H1 (cell line): ENCODE measurements around the gene NCR2. TPM values are rescaled to one million over a fixed set of nuclear protein-coding genes. Genes with fewer than 3 reads are reported as not detected.

Source experiments
- CTCF ChIA-PET: fragments of 300-600 bp; sonication (Branson Sonifier 250); formaldehyde crosslinking; loops from one replicate; lab custom pipeline; 2021; ENCODE audit not compliant: partially characterized antibody; lab: Charles Lee
- POLR2A ChIA-PET: fragments of 300-600 bp; sonication (Branson Sonifier 250); formaldehyde crosslinking; loops from one replicate; lab custom pipeline; 2021; ENCODE audit warnings: inconsistent platforms; ENCODE audit not compliant: partially characterized antibody; lab: Charles Lee
- DNase-seq, 2 experiments: peaks; one replicate each; pipeline versions ENCODE4 v3.0.0 to v3.0.0-alpha.2; 2010 to 2022; ENCODE audit warnings: low spot score in 2 of 2, low read depth in 1 of 2, mixed read lengths in 1 of 2
- FAIRE-seq: peaks from 2 replicates; lab custom pipeline; 2011; peaks lifted over from hg19 to GRCh38; lab: Jason Lieb, UNC
- H2AFZ ChIP-seq: 2 replicates; pipeline ENCODE4 v1.8.1; 2012; ENCODE audit warnings: low read length, inconsistent platforms
- H2AK5ac ChIP-seq: 2 replicates; pipeline ENCODE4 v1.6.1; 2013; ENCODE audit warnings: low read depth, low read length
- H2BK120ac ChIP-seq: replicated peaks from 2 replicates; pipeline ENCODE3; 2013; ENCODE audit warnings: low read depth, low read length, inconsistent platforms
- H2BK12ac ChIP-seq: 2 replicates; pipeline ENCODE4 v1.6.1; 2013; ENCODE audit warnings: low read depth, low read length
- H2BK15ac ChIP-seq: 2 replicates; pipeline ENCODE4 v1.6.1; 2013; ENCODE audit warnings: low read length
- H2BK20ac ChIP-seq: 2 replicates; pipeline ENCODE4 v1.6.1; 2013; ENCODE audit warnings: low read length
- H2BK5ac ChIP-seq: 2 replicates; pipeline ENCODE4 v1.6.1; 2013; ENCODE audit warnings: low read depth, low read length
- H3K14ac ChIP-seq: 2 replicates; pipeline ENCODE4 v1.6.1; 2013; ENCODE audit warnings: inconsistent platforms; ENCODE audit not compliant: insufficient read length
- H3K18ac ChIP-seq: 2 replicates; pipeline ENCODE4 v1.6.1; 2013; ENCODE audit warnings: low read length; ENCODE audit errors: extremely low read depth
- H3K23ac ChIP-seq: 2 replicates; pipeline ENCODE4 v1.6.1; 2013; ENCODE audit warnings: inconsistent platforms; ENCODE audit not compliant: insufficient read length
- H3K23me2 ChIP-seq: 2 replicates; pipeline ENCODE4 v1.6.1; 2013; ENCODE audit warnings: low read depth, low read length
- H3K27ac ChIP-seq: 2 replicates; pipeline ENCODE4 v1.6.1; 2011; ENCODE audit warnings: low read depth, low read length, inconsistent platforms
- H3K27me3 ChIP-seq, 4 experiments: replicated peaks in 1 of 4; 1 replicate in 1 of 4; 2 replicates in 3 of 4; pipeline versions ENCODE4 v1.6.1 to v1.8.1; 2011 to 2013; ENCODE audit warnings: low read length in 3 of 4, mild to moderate bottlenecking in 3 of 4, inconsistent platforms in 2 of 4, mixed read lengths in 2 of 4, moderate library complexity in 1 of 4; ENCODE audit not compliant: control insufficient read depth in 3 of 4, insufficient read depth in 3 of 4; ENCODE audit errors: extremely low read depth in 1 of 4
- H3K36me3 ChIP-seq, 4 experiments: 2 replicates each; pipeline versions ENCODE4 v1.6.1 to v1.8.1; 2011 to 2013; ENCODE audit warnings: mild to moderate bottlenecking in 4 of 4, low read length in 3 of 4, moderate library complexity in 2 of 4, control low read depth in 1 of 4, inconsistent platforms in 1 of 4; ENCODE audit not compliant: insufficient read depth in 4 of 4, control insufficient read depth in 2 of 4
- H3K4ac ChIP-seq: replicated peaks from 2 replicates; pipeline ENCODE3; 2013; ENCODE audit warnings: low read length, low read depth, mixed read lengths, inconsistent platforms; ENCODE audit not compliant: insufficient read length
- H3K4me1 ChIP-seq, 4 experiments: replicated peaks in 1 of 4; 1 replicate in 1 of 4; 2 replicates in 3 of 4; pipeline versions ENCODE4 v1.6.1 to v1.8.1; 2011 to 2013; ENCODE audit warnings: low read length in 3 of 4, inconsistent platforms in 2 of 4, mixed read lengths in 1 of 4; ENCODE audit not compliant: insufficient read depth in 4 of 4, control insufficient read depth in 3 of 4
- H3K4me2 ChIP-seq, 2 experiments: 2 replicates each; pipeline versions ENCODE4 v1.6.1 to v1.8.1; 2011 to 2013; ENCODE audit warnings: low read depth in 2 of 2, low read length in 2 of 2, control low read depth in 1 of 2, inconsistent platforms in 1 of 2, mild to moderate bottlenecking in 1 of 2; ENCODE audit not compliant: insufficient read depth in 1 of 2
- H3K4me3 ChIP-seq, 4 experiments: fragments of 200-600, 300-600 bp in 1 of 4; sonication (generic), shearing (Covaris generic), sonication (Bioruptor Twin) in 1 of 4; 2 replicates each; pipeline versions ENCODE4 v1.5.1 to v1.8.1; 2011 to 2016; ENCODE audit warnings: low read length in 4 of 4, low read depth in 3 of 4, control low read depth in 2 of 4, inconsistent platforms in 2 of 4, mild to moderate bottlenecking in 2 of 4, mixed read lengths in 1 of 4, moderate library complexity in 1 of 4; ENCODE audit not compliant: insufficient read depth in 2 of 4; ENCODE audit errors: extremely low read depth in 1 of 4
- H3K56ac ChIP-seq: replicated peaks from 2 replicates; pipeline ENCODE3; 2013; ENCODE audit warnings: low read depth, mild to moderate bottlenecking, mixed read lengths, low read length, inconsistent platforms; ENCODE audit not compliant: insufficient read length
- H3K79me1 ChIP-seq: 2 replicates; pipeline ENCODE4 v1.6.1; 2013; ENCODE audit warnings: low read depth, low read length, control low read depth
- H3K79me2 ChIP-seq, 2 experiments: 2 replicates each; pipeline versions ENCODE4 v1.6.1 to v1.8.1; 2012 to 2013; ENCODE audit warnings: low read length in 2 of 2, mild to moderate bottlenecking in 2 of 2, inconsistent platforms in 1 of 2; ENCODE audit not compliant: insufficient read depth in 2 of 2, control insufficient read depth in 1 of 2
- H3K9ac ChIP-seq, 4 experiments: replicated peaks in 1 of 4; 1 replicate in 1 of 4; 2 replicates in 3 of 4; pipeline versions ENCODE4 v1.6.1 to v1.8.1; 2011 to 2013; ENCODE audit warnings: low read depth in 3 of 4, low read length in 3 of 4, control low read depth in 2 of 4, mild to moderate bottlenecking in 2 of 4, moderate library complexity in 2 of 4, inconsistent platforms in 1 of 4; ENCODE audit errors: extremely low read depth in 1 of 4
- H3K9me3 ChIP-seq, 2 experiments: 2 replicates each; pipeline versions ENCODE4 v1.6.1 to v1.8.1; 2012 to 2013; ENCODE audit warnings: mild to moderate bottlenecking in 2 of 2, moderate library complexity in 2 of 2, control low read depth in 1 of 2, inconsistent platforms in 1 of 2, low read depth in 1 of 2, low read length in 1 of 2, mixed read lengths in 1 of 2; ENCODE audit not compliant: insufficient read depth in 2 of 2
- H4K20me1 ChIP-seq, 2 experiments: replicated peaks in 1 of 2; 2 replicates each; pipeline versions ENCODE3 to v1.8.1; 2011 to 2013; ENCODE audit warnings: inconsistent platforms in 2 of 2, low read length in 2 of 2, mild to moderate bottlenecking in 1 of 2; ENCODE audit not compliant: insufficient read depth in 2 of 2, control insufficient read depth in 1 of 2
- H4K5ac ChIP-seq: 2 replicates; pipeline ENCODE4 v1.6.1; 2013; ENCODE audit warnings: low read length, low read depth, mixed read lengths, inconsistent platforms; ENCODE audit not compliant: insufficient read length
- H4K8ac ChIP-seq: 2 replicates; pipeline ENCODE4 v1.8.0; 2013; ENCODE audit warnings: mild to moderate bottlenecking, moderate library complexity, low read length, inconsistent platforms; ENCODE audit not compliant: insufficient read depth; ENCODE audit errors: extremely low read depth
- H4K91ac ChIP-seq: replicated peaks from 2 replicates; pipeline ENCODE3; 2013; ENCODE audit warnings: low read length, mixed read lengths, inconsistent platforms; ENCODE audit not compliant: insufficient read length
- ATF3 ChIP-seq: IDR thresholded peaks from 2 replicates; pipeline ENCODE4 v1.6.1; 2011; ENCODE audit warnings: low read depth, mild to moderate bottlenecking, low read length; ENCODE audit not compliant: insufficient read depth
- BCL11A ChIP-seq, 2 experiments: IDR thresholded peaks; one replicate each; pipeline ENCODE4 v1.6.1; 2011; ENCODE audit warnings: low read depth in 2 of 2, low read length in 2 of 2, mild to moderate bottlenecking in 2 of 2
- CBX8 ChIP-seq: fragments of 300-800, 300-1000 bp; sonication (generic); IDR thresholded peaks from 2 replicates; pipeline ENCODE4 v1.7.1; 2016; ENCODE audit warnings: low read depth, low read length, borderline replicate concordance
- CHD2 ChIP-seq: IDR thresholded peaks from 2 replicates; pipeline ENCODE4 v1.6.1; 2012; ENCODE audit warnings: low read length, improper control_type of control experiment
- CREB1 ChIP-seq: IDR thresholded peaks from 2 replicates; pipeline ENCODE4 v1.6.1; 2012; ENCODE audit warnings: inconsistent platforms
- KDM4A ChIP-seq: IDR thresholded peaks from one replicate; pipeline ENCODE4 v1.7.1; 2012; ENCODE audit warnings: low read depth, mild to moderate bottlenecking, moderate library complexity, low read length, inconsistent platforms; ENCODE audit not compliant: severe bottlenecking
- MAX ChIP-seq: IDR thresholded peaks from 2 replicates; pipeline ENCODE4 v1.6.1; 2012; ENCODE audit warnings: inconsistent platforms
- NRF1 ChIP-seq: IDR thresholded peaks from 2 replicates; pipeline ENCODE4 v1.6.1; 2011; ENCODE audit warnings: mild to moderate bottlenecking, low read depth, low read length, improper control_type of control experiment
- SP1 ChIP-seq: IDR thresholded peaks from 2 replicates; pipeline ENCODE4 v1.6.1; 2011; ENCODE audit warnings: low read depth, low read length
- WGBS, 2 experiments: shearing (Covaris generic) in 1 of 2; methylation state at CpG; one replicate each; pipeline versions ENCODE4 v1.1.6 to v1.1.7; 2013 to 2015; ENCODE audit warnings: low lambda C conversion rate in 2 of 2, mixed read lengths in 2 of 2, inconsistent platforms in 1 of 2, low coverage in 1 of 2, missing lambda C conversion rate in 1 of 2; ENCODE audit not compliant: insufficient replicate concordance in 2 of 2, insufficient coverage in 1 of 2, insufficient read length in 1 of 2; ENCODE audit errors: extremely low coverage in 1 of 2, missing lambda C conversion rate in 1 of 2; 5-methylcytosine and 5-hydroxymethylcytosine counted together
- polyA plus RNA-seq, 7 experiments: library from polyadenylated mRNA; depleted of rRNA in 3 of 7; stranded (reverse) in 5 of 7; unstranded in 2 of 7; fragments of >200 nt in 5 of 7; fragments of 200-250 nt in 2 of 7; gene quantifications; 1 replicate in 5 of 7; 2 replicates in 1 of 7; 4 replicates in 1 of 7; pipeline versions ENCODE4 v1.2.1 to v1.2.3, GENCODE V29; 2011 to 2013; ENCODE audit warnings: missing spikeins in 2 of 7, mixed read lengths in 2 of 7
- total RNA-seq: library from RNA; stranded (reverse); fragmentation: NEBNext Ultra II Directional; extraction: Animal tissue kit (Norgen Biotek cat#: 25700); gene quantifications from 2 replicates; pipeline ENCODE4 v1.2.1, GENCODE V29; 2021
- TF ChIP-seq, protein P1 (sequence below): IDR thresholded peaks from 2 replicates; pipeline ENCODE4 v1.6.1; 2012; ENCODE audit warnings: low read length, inconsistent platforms

NCR2 gene
- total and polyA plus RNA-seq, 2 of the 8 experiments (the other 6 are each of a cell fraction or from before 2014, with no cell fraction given): not detected

DNA sequence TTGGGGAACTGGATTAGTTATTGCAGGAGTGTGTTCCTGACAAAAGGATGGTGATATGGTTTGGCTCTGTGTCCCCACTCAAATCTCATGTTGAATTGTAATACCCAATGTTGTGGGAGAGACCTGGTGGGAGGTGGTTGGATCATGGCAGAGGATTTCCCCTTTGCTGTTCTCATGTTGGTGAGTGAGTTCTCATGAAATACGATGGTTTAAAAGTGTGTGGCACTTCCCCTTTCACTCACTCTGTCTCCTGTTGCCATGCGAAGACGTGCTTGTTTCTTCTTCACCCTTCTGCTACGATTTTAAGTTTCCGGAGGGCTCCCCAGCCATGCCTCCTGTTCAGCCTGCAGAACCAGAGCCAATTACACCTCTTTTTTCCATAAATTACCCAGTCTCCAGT is 32.8 kb upstream of the NCR2 start:
- Histone ChIP-seq H2BK12ac (no peak overlapping the region), H2AFZ (no peak overlapping the region), H3K27me3 (no peaks in the 10 kb centered on the region), H3K56ac (no peak overlapping the region), H3K4ac (no peak overlapping the region), H3K9me3 (peaks cover 0 to 2% of the 10 kb centered on the region in 2 experiments; a peak in 1 of 4 replicates), H2BK15ac (no peak overlapping the region), H3K27ac (no peak overlapping the region), H3K4me1 (peaks cover 0 to 3% (median 0%) of the 10 kb centered on the region in 4 experiments; a peak in 1 of 7 replicates), H2BK120ac (no peak overlapping the region), H3K79me2 (no peaks in the 10 kb centered on the region), H3K18ac (no peak overlapping the region), H3K36me3 (no peaks in the 10 kb centered on the region), H2AK5ac (no peak overlapping the region), H3K4me3 (no peak overlapping the region), H3K9ac (no peak overlapping the region), H3K23me2 (no peaks in the 10 kb centered on the region), H4K20me1 (no peaks in the 10 kb centered on the region), H4K8ac (no peak overlapping the region), H2BK5ac (no peak overlapping the region), H3K79me1 (no peaks in the 10 kb centered on the region), H4K91ac (no peak overlapping the region), H4K5ac (no peak overlapping the region), H2BK20ac (no peak overlapping the region), H3K23ac (no peak overlapping the region), H3K14ac (no peak overlapping the region), H3K4me2 (no peak overlapping the region)
- POLR2A ChIA-PET: no interaction called here
- WGBS, 2 experiments: 93% methylated on average over 5 of the region's 5 CpGs; no CpG with 5 or more reads in 1 of the 2 experiments
- no peak for DNase-seq
- CTCF ChIA-PET: no interaction called here
- FAIRE-seq: no peak
- TF ChIP-seq ATF3: no peak
- no peak for TF ChIP-seq CHD2
- TF ChIP-seq, protein P1, sequence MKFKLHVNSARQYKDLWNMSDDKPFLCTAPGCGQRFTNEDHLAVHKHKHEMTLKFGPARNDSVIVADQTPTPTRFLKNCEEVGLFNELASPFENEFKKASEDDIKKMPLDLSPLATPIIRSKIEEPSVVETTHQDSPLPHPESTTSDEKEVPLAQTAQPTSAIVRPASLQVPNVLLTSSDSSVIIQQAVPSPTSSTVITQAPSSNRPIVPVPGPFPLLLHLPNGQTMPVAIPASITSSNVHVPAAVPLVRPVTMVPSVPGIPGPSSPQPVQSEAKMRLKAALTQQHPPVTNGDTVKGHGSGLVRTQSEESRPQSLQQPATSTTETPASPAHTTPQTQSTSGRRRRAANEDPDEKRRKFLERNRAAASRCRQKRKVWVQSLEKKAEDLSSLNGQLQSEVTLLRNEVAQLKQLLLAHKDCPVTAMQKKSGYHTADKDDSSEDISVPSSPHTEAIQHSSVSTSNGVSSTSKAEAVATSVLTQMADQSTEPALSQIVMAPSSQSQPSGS: no peak
- no peak for TF ChIP-seq CREB1
- no peak for TF ChIP-seq KDM4A
- TF ChIP-seq NRF1: no peak
- no peak for TF ChIP-seq SP1
- TF ChIP-seq CBX8: no peak
- TF ChIP-seq MAX: no peak
- TF ChIP-seq BCL11A (IDR thresholded peaks at IDR 0.05; ENCODE audit: low read depth in 2 of 2, low read length in 2 of 2): no peak
